Fibroblast of mammary gland (primary cell): ENCODE data around the gene YPEL2.
A peak's percentile ranks its signal among the peaks of the same experiment; 100 is the strongest.
"Not testable (repeated sequence)": the region's sequence is repeated elsewhere in the genome, so short reads cannot be mapped to it uniquely, and the experiment has no call there.

Source experiments
- DNase-seq: peaks from one replicate; pipeline ENCODE4 v3.0.0-alpha.2; 2010; ENCODE audit warnings: low read depth
- H3K4me3 ChIP-seq: 2 replicates; pipeline ENCODE4 v1.5.1; 2011; ENCODE audit warnings: low read depth, mild to moderate bottlenecking, low read length, moderate library complexity; ENCODE audit not compliant: control insufficient read depth
- TF ChIP-seq, protein P1 (sequence below): conservative IDR thresholded peaks from 2 replicates; pipeline ENCODE4 v1.5.1; 2011; ENCODE audit warnings: low read depth, low read length, inconsistent platforms; ENCODE audit not compliant: control insufficient read depth, insufficient read depth

Gene YPEL2

DNA sequence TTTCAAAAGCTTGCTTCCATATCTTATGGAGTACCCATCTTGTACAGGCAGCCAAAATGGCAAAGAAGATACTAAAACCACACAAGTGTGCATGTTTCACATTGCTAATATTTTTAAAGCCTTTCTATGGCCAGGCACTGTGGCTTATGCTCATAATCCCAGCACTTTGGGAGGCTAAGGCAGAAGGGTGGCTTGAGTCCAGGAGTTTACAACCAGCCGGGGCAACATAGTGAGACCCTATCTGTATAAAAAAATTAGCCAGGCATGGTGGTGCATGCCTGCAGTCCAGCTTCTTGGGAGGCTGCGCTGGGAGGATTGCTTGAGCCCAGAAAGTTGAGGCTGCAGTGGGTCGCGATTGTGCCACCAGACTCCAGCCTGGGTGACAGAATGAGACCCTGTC is 71.3 kb downstream of the YPEL2 start:
- H3K4me3 ChIP-seq = no peak overlapping the region
- TF ChIP-seq, protein P1, sequence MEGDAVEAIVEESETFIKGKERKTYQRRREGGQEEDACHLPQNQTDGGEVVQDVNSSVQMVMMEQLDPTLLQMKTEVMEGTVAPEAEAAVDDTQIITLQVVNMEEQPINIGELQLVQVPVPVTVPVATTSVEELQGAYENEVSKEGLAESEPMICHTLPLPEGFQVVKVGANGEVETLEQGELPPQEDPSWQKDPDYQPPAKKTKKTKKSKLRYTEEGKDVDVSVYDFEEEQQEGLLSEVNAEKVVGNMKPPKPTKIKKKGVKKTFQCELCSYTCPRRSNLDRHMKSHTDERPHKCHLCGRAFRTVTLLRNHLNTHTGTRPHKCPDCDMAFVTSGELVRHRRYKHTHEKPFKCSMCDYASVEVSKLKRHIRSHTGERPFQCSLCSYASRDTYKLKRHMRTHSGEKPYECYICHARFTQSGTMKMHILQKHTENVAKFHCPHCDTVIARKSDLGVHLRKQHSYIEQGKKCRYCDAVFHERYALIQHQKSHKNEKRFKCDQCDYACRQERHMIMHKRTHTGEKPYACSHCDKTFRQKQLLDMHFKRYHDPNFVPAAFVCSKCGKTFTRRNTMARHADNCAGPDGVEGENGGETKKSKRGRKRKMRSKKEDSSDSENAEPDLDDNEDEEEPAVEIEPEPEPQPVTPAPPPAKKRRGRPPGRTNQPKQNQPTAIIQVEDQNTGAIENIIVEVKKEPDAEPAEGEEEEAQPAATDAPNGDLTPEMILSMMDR = no peak
- DNase-seq = no peak

DNA sequence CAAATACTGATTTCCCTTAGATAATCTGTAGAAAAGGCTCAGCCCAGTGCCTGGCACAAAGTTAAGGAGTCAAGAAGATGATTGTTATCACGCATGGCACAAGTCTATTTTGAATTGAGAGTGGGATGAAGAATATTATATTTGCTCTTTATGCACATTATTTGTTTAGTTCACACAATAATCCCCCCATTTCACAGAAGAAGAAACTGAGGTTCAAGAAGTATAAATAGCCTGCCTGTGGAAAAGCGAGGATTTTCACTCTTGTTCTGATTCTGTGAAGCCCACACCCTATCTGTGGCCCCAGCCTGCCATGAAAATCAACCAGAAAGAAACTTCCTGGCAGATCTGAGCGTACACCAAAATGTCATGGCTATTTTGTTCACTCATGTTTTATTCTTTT is 73.0 kb downstream of the YPEL2 start:
- no peak for DNase-seq
- TF ChIP-seq, protein P1 = no peak
- no peak overlapping the region for H3K4me3 ChIP-seq

DNA sequence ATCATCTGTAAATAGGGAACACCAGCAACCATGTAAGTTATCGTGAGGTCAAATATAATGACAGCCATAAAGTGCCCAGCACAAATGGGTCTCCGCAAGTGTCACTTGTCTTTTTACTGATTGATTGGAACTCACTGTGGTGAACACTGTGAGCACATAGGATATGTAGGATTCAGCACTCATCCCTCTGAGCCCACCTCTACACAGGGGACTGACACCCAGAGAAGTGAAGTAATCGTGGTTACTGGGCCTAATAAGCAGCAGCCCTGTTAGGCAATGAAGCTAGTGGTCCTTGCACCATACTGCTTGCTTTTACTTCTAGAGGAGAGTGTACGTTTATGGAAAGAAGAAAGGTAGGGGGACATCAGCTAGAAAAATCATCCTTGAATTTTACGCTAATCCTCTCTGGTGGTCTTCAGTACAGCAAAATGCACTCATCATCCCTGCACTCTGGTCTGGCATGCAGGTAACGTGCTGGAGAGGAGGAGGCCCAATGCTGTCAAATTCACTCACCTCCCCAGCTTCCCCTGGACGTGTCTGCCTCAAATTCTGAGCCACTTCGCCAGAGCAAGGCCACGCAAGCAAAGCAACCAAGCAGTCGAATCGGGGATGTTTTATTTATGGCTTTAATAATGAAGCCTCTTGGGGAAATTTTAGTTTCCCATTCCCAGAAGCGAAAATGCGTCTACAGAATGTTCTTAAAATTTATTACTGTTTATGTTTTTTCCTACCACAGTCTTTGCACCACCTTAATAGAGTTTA is 74.7 kb downstream of the YPEL2 start:
- no peak for DNase-seq
- TF ChIP-seq, protein P1 = no peak
- no peak overlapping the region for H3K4me3 ChIP-seq

DNA sequence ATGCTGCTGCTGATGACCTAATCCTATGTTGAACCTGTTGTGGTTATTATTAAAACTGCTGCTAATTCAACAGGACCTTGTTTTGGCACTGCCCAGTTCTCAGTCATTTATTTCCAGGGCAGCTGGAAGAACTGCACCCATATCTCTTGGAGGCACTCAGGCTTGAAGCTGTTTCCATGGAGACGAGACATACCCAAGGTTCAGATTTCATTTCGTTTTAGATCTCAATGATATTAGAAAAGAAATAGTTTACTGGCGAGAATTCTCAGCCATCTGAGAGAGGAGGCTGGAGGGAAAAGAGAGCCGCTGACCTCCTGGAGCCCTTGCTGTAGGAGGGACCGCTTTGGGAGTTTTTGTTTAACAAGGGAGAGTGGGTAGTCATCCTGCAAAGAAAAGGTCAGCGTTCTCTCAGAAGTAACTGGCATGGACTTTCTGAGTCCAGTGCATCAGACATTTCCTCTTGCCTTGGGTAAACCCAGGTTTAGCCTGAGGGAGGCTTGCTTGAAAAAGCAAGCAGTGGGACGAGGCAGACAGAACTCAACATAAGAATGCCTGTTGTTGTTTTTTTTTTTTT is 75.4 kb downstream of the YPEL2 start:
- TF ChIP-seq, protein P1 = no peak
- H3K4me3 ChIP-seq = no peak overlapping the region
- peak; percentile 35 for DNase-seq

DNA sequence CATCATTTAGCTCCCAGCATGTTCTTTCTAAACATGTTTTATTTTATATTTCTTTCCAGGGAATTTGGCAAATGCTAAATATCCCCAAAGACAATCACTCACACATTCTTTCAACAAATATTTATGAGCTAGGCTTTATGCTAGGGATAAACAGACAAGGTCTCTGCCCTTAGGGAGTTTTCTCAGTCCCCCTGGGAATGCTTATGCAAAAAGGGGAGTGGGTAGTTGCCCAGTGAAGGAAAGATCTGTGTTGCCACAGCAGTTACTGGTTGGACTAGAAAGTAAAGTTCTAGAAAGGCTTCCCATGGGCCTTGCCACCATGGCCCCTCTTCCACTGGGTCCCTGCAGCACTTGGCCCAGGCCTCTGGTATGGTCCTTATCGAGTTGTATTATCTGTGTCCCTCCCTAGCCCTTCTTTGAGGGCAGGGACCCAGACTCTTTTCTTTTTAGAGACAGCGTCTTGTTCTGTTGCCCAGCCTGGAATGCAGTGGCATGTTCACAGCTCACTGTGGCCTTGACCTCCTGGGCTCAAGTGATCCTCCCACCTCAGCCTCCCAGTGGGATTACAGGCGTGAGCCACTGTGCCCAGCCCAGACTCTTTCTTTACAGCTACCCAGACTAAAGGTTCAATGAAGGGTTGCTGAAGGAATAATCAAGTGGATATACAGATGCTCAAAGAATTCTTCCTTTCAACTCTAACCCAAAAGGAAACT is 78.0 kb downstream of the YPEL2 start:
- H3K4me3 ChIP-seq = no peak overlapping the region
- TF ChIP-seq, protein P1 = no peak
- DNase-seq = no peak

DNA sequence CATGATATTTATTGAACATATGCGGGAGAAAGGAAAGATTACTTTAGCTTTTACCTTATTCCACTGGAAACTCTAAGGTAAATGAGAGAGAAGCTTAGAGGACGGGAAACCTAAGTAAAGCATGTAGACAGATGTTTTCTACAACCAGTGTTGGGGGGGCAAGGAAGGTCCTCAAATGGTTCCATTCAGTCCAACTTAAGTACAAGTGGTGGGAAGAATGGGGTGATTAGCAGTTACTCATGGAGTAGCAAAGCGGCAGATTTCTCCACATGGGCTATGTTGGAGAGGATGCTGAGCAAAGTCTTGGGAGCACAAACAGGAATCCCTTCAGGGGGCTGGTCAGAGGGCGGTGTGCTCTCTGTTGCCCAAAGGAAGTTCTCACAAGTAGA is 78.6 kb downstream of the YPEL2 start:
- no peak for DNase-seq
- no peak overlapping the region for H3K4me3 ChIP-seq
- TF ChIP-seq, protein P1 = no peak

DNA sequence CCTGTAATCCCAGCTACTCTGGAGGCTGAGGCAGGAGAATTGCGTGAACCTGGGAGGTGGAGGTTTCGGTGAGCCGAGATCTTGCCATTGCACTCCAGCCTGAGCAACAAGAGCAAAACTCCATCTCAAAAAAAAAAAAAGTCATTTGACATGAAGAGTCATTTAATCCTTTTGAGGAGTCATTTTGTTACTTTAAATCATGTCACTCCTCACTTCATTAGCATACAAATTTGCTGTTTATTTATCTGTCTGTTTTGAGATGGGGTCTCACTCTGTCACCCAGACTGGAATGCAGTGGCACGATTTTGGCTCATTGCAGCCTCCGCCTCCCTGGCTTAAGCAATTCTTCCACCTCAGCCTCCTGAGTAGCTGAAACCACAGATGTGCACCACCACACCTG is 81.0 kb downstream of the YPEL2 start:
- H3K4me3 ChIP-seq, DNase-seq: not testable (repeated sequence)
